A549 (cell line): ENCODE measurements around the gene CD163. TPM values are rescaled to one million over a fixed set of nuclear protein-coding genes. Genes with fewer than 3 reads are reported as not detected.
"Not testable (repeated sequence)": the region's sequence is repeated elsewhere in the genome, so short reads cannot be mapped to it uniquely, and the experiment has no call there.

Experiments
- ATAC-seq, 2 experiments: fragments of 200-7000 bp in 1 of 2; fragments of >200 bp in 1 of 2; cut with Nextera tagmentation in 1 of 2; cut with Tn5 transposase in 1 of 2; 3 replicates each; pipeline versions ENCODE4 v1.8.0 to v1.9.1; 2018 to 2020; ENCODE audit warnings: mild to moderate bottlenecking in 1 of 2, moderate library complexity in 1 of 2
- CTCF ChIA-PET: fragments of 300-600 bp; sonication (Branson Sonifier 250); formaldehyde crosslinking; extraction: SDS; loops from one replicate; lab custom pipeline; 2021; ENCODE audit warnings: antibody characterized with exemption, inconsistent platforms; lab: Yijun Ruan, JAX
- POLR2A ChIA-PET: fragments of 350-600 bp; formaldehyde crosslinking; extraction: SDS; loops from one replicate; lab custom pipeline; 2021; ENCODE audit warnings: antibody characterized with exemption, inconsistent platforms; lab: Yijun Ruan, JAX
- DNase-seq, 2 experiments: peaks; one replicate each; pipeline versions ENCODE4 v3.0.0 to v3.0.0-alpha.2; 2011 to 2016; ENCODE audit warnings: low read depth in 1 of 2, low spot score in 1 of 2
- FAIRE-seq: peaks from 2 replicates; lab custom pipeline; 2011; peaks lifted over from hg19 to GRCh38; lab: Jason Lieb, UNC
- H3K27ac ChIP-seq, 2 experiments: fragments of >200 bp; sonication (Bioruptor Twin); formaldehyde crosslinking; 3 replicates each; pipeline ENCODE4 v1.5.1; 2016 to 2017
- H3K4me1 ChIP-seq: fragments of >200 bp; sonication (Bioruptor Twin); formaldehyde crosslinking; 3 replicates; pipeline ENCODE4 v1.6.1; 2016
- H3K4me2 ChIP-seq: fragments of >200 bp; sonication (Bioruptor Twin); formaldehyde crosslinking; 3 replicates; pipeline ENCODE4 v1.6.1; 2016
- H3K4me3 ChIP-seq: fragments of >200 bp; sonication (Bioruptor Twin); formaldehyde crosslinking; 3 replicates; pipeline ENCODE4 v1.5.1; 2016
- H3K9me3 ChIP-seq: fragments of >200 bp; sonication (Bioruptor Twin); formaldehyde crosslinking; 3 replicates; pipeline ENCODE4 v1.6.1; 2016
- BHLHE40 ChIP-seq: IDR thresholded peaks from 2 replicates; pipeline ENCODE4 v1.6.1; 2012; ENCODE audit warnings: low read depth, low read length, inconsistent platforms
- CEBPB ChIP-seq, 2 experiments: fragments of >200 bp in 1 of 2; sonication (Bioruptor Twin) in 1 of 2; formaldehyde crosslinking in 1 of 2; IDR thresholded peaks; 2 replicates each; pipeline ENCODE4 v1.6.1; 2012 to 2016
- CHD2 ChIP-seq: fragments of 150-350 bp; IDR thresholded peaks from 2 replicates; pipeline ENCODE4 v1.6.1; 2014; ENCODE audit warnings: low read length; ENCODE audit not compliant: partially characterized antibody
- E2F6 ChIP-seq: IDR thresholded peaks from 2 replicates; pipeline ENCODE4 v1.6.1; 2012; ENCODE audit warnings: low read depth, borderline replicate concordance
- ELK1 ChIP-seq: fragments of 150-350 bp; IDR thresholded peaks from 2 replicates; pipeline ENCODE4 v1.6.1; 2014; ENCODE audit warnings: low read depth, mild to moderate bottlenecking, low read length
- EP300 ChIP-seq, 2 experiments: fragments of >200 bp; sonication (Bioruptor Twin); formaldehyde crosslinking; IDR thresholded peaks; 2 replicates in 1 of 2; 3 replicates in 1 of 2; pipeline ENCODE4 v1.6.1; 2016 to 2017
- ESRRA ChIP-seq: fragments of 150-350 bp; IDR thresholded peaks from 2 replicates; pipeline ENCODE4 v1.6.1; 2014; ENCODE audit warnings: mild to moderate bottlenecking, low read length, borderline replicate concordance
- FOSL2 ChIP-seq, 2 experiments: fragments of 450-650 bp in 1 of 2; fragments of >200 bp in 1 of 2; sonication (Bioruptor Twin) in 1 of 2; formaldehyde crosslinking; IDR thresholded peaks; 2 replicates each; pipeline versions ENCODE4 v1.5.0 to v1.6.1; 2016 to 2020; ENCODE audit warnings: mild to moderate bottlenecking in 1 of 2, moderate library complexity in 1 of 2
- HOXA7 ChIP-seq: fragments of 250-450 bp; sonication (Bioruptor Pico); IDR thresholded peaks from 2 replicates; pipeline ENCODE4 v1.5.0; 2020; ENCODE audit warnings: mild to moderate bottlenecking, moderate library complexity
- MAFK ChIP-seq: fragments of 450-650 bp; IDR thresholded peaks from 2 replicates; pipeline ENCODE4 v1.6.1; 2014; ENCODE audit not compliant: partially characterized antibody
- NR3C1 ChIP-seq: fragments of >200 bp; sonication (Bioruptor Twin); formaldehyde crosslinking; IDR thresholded peaks from 3 replicates; pipeline ENCODE4 v1.6.1; 2017
- RARB ChIP-seq: fragments of 250-450 bp; sonication (Bioruptor Pico); IDR thresholded peaks from 2 replicates; pipeline ENCODE4 v1.8.0; 2021; ENCODE audit warnings: mild to moderate bottlenecking, moderate library complexity
- RCOR1 ChIP-seq: fragments of 150-350 bp; IDR thresholded peaks from 2 replicates; pipeline ENCODE4 v1.6.1; 2014; ENCODE audit warnings: antibody characterized with exemption, low read length, low read depth
- RFX5 ChIP-seq: fragments of 450-650 bp; IDR thresholded peaks from 2 replicates; pipeline ENCODE4 v1.7.1; 2014; ENCODE audit warnings: antibody characterized with exemption, mild to moderate bottlenecking, moderate library complexity
- RNF2 ChIP-seq: fragments of 200-600 bp; sonication (generic); IDR thresholded peaks from 2 replicates; pipeline ENCODE4 v1.6.1; 2016; ENCODE audit warnings: low read depth, mild to moderate bottlenecking, antibody characterized with exemption, moderate library complexity, borderline replicate concordance
- SMC3 ChIP-seq: fragments of >200 bp; sonication (Bioruptor Twin); formaldehyde crosslinking; IDR thresholded peaks from 3 replicates; pipeline ENCODE4 v1.6.1; 2018; ENCODE audit warnings: inconsistent platforms
- SREBF2 ChIP-seq: fragments of 450-650 bp; IDR thresholded peaks from 2 replicates; pipeline ENCODE4 v1.6.1; 2014; ENCODE audit warnings: mild to moderate bottlenecking, moderate library complexity
- TFCP2L1 ChIP-seq: fragments of 250-450 bp; sonication (Bioruptor Pico); IDR thresholded peaks from 2 replicates; pipeline ENCODE4 v1.5.0; 2021; ENCODE audit warnings: mild to moderate bottlenecking
- ZC3H11A ChIP-seq: fragments of 450-650 bp; IDR thresholded peaks from 2 replicates; pipeline ENCODE4 v1.6.1; 2014; ENCODE audit warnings: antibody characterized with exemption, mild to moderate bottlenecking
- ZSCAN20 ChIP-seq: fragments of 250-450 bp; sonication (Bioruptor Pico); IDR thresholded peaks from 2 replicates; pipeline ENCODE4 v1.8.0; 2022; ENCODE audit warnings: mild to moderate bottlenecking, moderate library complexity
- WGBS: methylation state at CpG from one replicate; pipeline ENCODE4 v1.1.6; 2017; ENCODE audit errors: missing lambda C conversion rate; 5-methylcytosine and 5-hydroxymethylcytosine counted together
- polyA plus RNA-seq, 4 experiments: library from polyadenylated mRNA; depleted of rRNA in 3 of 4; stranded (reverse); fragments of >200 nt; fragmentation: RNase III in 1 of 4; extraction: RNeasy Plus Mini Kit Qiagen cat#74134 plus additional on column Dnase treatment in 1 of 4; gene quantifications; 2 replicates in 3 of 4; 3 replicates in 1 of 4; pipeline ENCODE4 v1.2.3, GENCODE V29; 2011 to 2017

The CD163 gene
- polyA plus RNA-seq, 2 of the 4 experiments (the other 2 are of a cell fraction), result not detected

- no peak for TF ChIP-seq ZSCAN20 (CRISPR knock-in tag)
These were observed 9.0 kb upstream of the CD163 start (continued) for GRCh38 chr12:7512553-7512952.

- CTCF ChIA-PET, ATAC-seq, DNase-seq, H3K9me3 ChIP-seq, H3K4me1 ChIP-seq, H3K4me2 ChIP-seq, H3K27ac ChIP-seq, FAIRE-seq, H3K4me3 ChIP-seq, POLR2A ChIA-PET: not testable (repeated sequence)
- 53% methylated on average over 14 of the region's 14 CpGs for WGBS
These were observed 6.4 kb upstream of the CD163 start for GRCh38 chr12:7509793-7510470.

- 0 out of 6 replicates have a peak, but pooled peaks of 1 of the 2 experiments have one; percentile 47 for ATAC-seq
- ChIA-PET POLR2A (no interaction called here), CTCF (no interaction called here)
- peak; percentile 67 for FAIRE-seq
- no peaks in the 10 kb centered on the region for H3K9me3 ChIP-seq
- no peak overlapping the region for H3K4me2 ChIP-seq
- TF ChIP-seq MAFK (peak; percentile 39), EP300 (IDR thresholded peaks at IDR 0.05) (no peak)
- H3K4me1 ChIP-seq, result no peaks in the 10 kb centered on the region
- H3K4me3 ChIP-seq, result no peak overlapping the region
- no peak overlapping the region for H3K27ac ChIP-seq
- DNase-seq, result no peak
- 10% methylated on average over 3 of the region's 3 CpGs for WGBS
These were observed 965 bp downstream of the CD163 start for GRCh38 chr12:7502612-7503011.

- TF ChIP-seq TFCP2L1 (CRISPR knock-in tag), result no peak
- peak in 1 of 2 experiments; percentile 11 for DNase-seq
These were observed 2.5 kb downstream of the CD163 start for GRCh38 chr12:7501031-7501588.

GRCh38 chr12:7499636-7500035 is 3.9 kb downstream of the CD163 start:
- Histone ChIP-seq H3K4me3 (no peak overlapping the region), H3K27ac (no peak overlapping the region), H3K4me1 (no peaks in the 10 kb centered on the region), H3K4me2 (no peak overlapping the region), H3K9me3 (no peaks in the 10 kb centered on the region)
- WGBS, result 74% methylated on average over 1 of the region's 1 CpG
- DNase-seq (no peak), FAIRE-seq (no peak), ATAC-seq (no peak)
- TF ChIP-seq BHLHE40 (no peak), CHD2 (no peak), E2F6 (no peak), RARB (CRISPR knock-in tag) (no peak), ESRRA (no peak), TFCP2L1 (CRISPR knock-in tag) (no peak), CEBPB (IDR thresholded peaks at IDR 0.05) (no peak), SREBF2 (no peak), HOXA7 (CRISPR knock-in tag) (no peak), RCOR1 (no peak), RFX5 (no peak), SMC3 (no peak), EP300 (IDR thresholded peaks at IDR 0.05) (no peak), ZC3H11A (no peak), FOSL2 (IDR thresholded peaks at IDR 0.05) (no peak), FOSL2 (CRISPR knock-in tag; IDR thresholded peaks at IDR 0.05) (no peak), ELK1 (no peak), RNF2 (no peak), NR3C1 (no peak), MAFK (no peak)
- CTCF ChIA-PET, result interaction anchor here (1.6 kb wide), 1 partner anchor 10 kb away, joined by 4 read pairs; no protein-coding TSS in a partner anchor
- POLR2A ChIA-PET, result no interaction called here

More at GRCh38 chr12:7501031-7501588, 2.5 kb downstream of the CD163 start:
- ChIA-PET CTCF (no interaction called here), POLR2A (no interaction called here)
- 33% methylated on average over 6 of the region's 6 CpGs for WGBS
- ATAC-seq (peak in 1 of 2 experiments; percentile 50; a peak in 1 of 6 replicates), FAIRE-seq (no peak)
- no peak overlapping the region for H3K4me2 ChIP-seq
- no peaks in the 10 kb centered on the region for H3K4me1 ChIP-seq
- H3K27ac ChIP-seq, result no peak overlapping the region
- H3K4me3 ChIP-seq, result no peak overlapping the region
- no peaks in the 10 kb centered on the region for H3K9me3 ChIP-seq
